HG02642 (cell line): ENCODE data around the gene SDK2.
A peak's percentile ranks its signal among the peaks of the same experiment; 100 is the strongest.
"Not testable (repeated sequence)": the region's sequence is repeated elsewhere in the genome, so short reads cannot be mapped to it uniquely, and the experiment has no call there.

ENCODE experiments used
- ATAC-seq: cut with Tn5 transposase; IDR thresholded peaks from one replicate; pipeline ENCODE4 v1.9.1; 2021; ENCODE audit warnings: mild to moderate bottlenecking; ENCODE audit not compliant: unreplicated experiment, poor library complexity

The SDK2 gene

DNA sequence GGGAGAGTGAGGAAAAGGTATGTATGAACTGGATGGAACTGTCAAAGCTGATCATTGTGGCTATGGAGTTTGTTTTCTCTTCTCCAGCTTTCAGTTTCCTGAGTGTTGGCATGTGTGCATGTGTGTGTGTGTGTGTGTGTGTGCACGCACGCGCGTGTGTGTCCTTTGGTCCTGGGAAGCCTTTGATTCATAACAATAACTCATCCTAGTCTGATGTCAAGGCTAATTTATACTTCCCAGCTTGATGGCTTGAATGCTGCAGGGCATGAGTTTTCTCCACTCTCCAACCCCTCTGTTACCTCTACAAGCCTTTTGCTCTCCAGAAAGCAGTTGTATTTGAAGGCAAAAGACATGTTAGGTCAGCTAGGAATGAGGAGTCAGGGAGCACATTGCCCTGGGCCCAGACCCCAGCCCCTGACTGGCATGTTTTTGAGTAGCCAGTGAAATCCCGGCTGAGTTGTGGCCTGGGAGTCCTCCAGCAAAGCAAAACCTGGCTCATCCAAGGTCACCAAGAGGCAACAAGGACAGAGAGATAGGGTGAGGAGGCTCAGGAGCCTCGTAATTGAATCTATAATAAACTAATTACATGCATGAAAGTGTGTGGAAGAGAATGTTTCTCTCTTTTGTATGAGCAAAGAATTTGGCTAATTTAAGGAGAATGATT lies 323.5 kb downstream of the SDK2 start:
- no peak for ATAC-seq

DNA sequence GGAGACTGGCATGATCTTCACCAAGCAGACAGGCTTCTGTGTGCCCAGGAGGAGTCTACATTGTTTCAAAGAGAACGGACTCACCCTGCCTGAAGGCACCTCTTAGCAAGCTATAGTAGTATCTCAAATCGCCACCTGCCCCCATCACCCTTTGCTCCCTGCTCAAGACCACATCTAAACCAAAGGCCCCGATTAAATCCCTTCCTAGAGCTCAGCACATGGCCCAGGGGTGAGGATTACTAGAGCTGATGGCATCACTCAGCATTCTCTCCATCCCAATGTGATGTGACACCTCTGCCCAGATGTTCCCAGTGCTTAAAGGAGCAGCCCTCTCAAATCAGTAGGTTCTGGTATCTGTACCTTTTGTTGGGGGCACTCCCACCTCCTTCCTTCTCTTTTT lies 324.5 kb downstream of the SDK2 start:
- no peak for ATAC-seq

DNA sequence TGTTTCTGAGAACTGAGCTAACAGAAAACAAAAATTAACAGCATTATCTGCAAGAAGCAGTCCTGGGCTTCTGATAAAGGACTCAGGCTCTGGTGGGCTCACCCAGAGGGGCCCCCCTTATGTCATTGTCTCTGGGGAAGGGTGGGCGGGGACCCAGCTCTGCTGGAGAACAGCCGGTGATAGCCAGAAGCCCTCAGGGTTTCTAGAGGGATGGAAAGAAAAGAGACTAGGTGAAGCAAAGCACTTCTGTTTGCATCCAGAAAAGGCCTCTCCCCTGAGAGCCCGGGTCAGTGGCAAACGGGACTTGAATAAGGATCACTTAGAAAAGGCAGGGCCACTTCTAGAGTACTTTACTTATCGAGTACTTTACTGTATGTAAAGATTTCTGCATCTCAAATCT lies 325.4 kb downstream of the SDK2 start:
- no peak for ATAC-seq

DNA sequence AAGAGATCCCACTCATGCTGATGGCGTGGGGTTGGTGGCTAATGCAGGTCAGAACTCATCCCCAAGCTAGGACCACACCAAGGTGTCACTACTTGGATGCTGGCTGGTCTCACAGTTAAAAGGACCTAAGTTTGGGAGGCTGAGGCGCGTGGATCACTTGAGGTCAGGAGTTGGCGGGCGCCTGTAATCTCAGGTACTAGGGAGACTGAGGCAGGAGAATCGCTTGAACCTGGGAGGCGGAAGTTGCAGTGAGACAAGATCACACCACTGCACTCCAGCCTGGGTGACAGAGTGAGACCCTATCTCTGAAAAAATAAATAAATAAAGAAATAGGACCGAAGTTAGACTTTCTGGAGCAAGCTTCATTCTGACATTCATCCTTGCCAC lies 325.8 kb downstream of the SDK2 start:
- no peak for ATAC-seq

DNA sequence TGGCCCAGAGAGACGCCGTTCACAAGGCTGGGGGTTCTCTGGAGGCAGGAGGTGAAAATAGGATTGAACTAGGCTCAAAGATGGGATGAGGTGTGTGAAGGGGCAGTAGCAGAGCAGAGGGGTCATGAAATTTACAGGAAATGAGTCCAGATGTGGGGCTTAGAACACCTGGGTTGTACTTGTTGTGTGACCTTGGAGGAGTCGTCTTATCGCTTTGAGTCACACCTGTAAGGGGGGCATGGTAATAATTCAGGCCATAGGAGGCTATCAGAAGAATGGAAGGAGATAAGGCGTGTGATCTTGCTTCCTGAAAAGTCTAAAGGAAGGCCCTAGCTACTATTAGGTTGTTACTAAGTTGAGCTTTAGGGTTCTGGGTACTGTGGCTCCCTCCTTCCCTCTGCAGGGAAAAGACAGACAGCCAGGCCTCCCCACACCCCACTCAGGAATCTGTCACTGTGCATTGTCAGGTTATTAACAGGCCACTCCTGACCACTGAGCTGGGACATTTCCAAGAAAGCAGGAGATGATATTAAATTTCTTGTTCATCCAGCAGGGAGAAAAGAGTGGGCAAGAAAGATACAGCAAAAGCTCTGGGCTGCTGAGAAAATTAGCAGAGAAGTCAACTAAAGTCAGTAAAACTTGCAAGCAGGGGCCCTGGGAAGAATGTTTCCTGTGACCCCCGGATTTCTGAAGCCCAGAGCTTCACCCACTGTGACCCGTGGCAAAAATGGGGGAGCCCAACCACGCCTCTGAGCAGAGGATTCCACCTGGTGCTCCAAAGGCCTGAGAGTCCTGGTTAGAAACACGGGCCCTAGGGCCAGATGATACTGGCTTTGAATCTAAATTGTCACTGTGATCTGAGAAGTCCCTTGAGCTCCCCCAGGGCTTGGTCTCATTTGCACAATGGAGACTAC lies 326.5 kb downstream of the SDK2 start:
- peak; percentile 23 for ATAC-seq

DNA sequence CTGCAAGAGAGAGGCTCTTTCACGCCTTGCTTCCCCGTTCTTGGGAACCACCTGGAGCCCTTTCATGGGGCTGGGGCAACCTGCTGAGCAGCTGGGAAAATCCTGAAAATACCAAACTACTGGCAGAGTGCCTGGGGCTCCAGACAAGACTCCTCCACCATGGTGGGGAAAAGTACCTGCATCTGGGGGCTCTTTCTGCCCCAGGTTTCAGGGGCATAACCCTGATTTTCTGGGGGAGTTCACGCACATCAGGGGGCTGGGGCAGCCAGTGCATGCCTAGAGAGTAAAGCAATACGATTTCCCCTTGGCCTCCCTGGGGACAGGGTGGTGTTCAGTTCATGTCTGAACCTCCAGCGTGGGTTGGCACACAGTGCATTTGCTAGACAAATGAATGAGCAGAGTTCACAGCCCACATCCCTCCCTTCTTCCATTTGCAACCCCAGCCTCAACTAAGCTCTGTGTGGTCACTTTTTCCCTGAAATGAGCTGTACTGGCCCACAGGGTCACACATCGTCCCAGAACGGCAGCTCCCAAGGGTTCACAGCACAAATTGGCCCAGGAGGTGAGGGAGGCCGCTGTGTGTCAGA lies 327.2 kb downstream of the SDK2 start:
- peak; percentile 62 for ATAC-seq

DNA sequence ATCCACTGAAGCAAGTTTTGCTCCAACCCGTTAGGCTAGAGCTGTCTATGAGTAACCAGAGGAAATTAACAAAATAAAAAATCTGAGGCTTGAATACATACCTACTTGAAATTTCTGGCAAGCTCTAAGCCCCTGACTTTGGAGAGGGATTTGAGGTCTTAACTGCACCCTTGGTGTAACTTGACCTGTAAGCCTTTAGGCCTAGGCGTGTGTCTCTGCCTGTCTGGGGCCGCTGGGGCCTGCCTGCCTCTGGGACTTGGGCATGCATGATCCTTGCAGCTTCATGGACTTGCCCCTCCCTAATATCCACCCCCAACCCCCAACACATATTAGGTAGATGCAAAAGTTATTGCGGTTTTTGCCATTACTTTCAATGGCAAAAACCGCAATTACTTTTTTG lies 328.8 kb downstream of the SDK2 start:
- no peak for ATAC-seq

DNA sequence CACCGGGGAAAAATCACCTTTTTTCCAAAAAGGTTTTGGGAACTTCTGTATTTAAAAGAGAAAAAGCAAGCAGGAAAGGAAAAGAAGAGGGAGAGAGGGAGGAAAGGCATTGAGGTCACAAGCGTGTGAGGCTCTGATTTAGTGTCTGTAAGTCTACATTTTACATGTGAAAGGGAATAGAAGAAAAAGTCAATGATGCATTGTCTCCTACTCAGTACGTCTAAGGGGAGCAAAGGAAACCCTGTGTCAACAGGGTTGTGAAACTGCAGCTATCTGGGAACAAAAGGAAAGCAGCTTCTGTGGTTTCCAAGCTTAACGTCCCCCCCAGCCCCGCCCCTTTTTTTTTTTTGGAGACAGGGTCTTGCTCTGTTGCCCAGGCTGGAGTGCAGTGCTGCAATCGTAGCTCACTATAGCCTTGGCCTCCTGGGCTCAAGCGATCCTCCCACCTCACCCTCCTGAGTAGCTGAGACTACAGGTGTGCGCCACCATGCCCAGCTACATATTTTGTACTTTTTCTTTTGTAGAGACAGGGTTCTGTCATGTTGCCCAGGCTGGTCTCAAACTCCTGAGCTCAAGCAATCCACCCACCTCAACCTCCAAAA lies 330.6 kb downstream of the SDK2 start:
- ATAC-seq = no peak

DNA sequence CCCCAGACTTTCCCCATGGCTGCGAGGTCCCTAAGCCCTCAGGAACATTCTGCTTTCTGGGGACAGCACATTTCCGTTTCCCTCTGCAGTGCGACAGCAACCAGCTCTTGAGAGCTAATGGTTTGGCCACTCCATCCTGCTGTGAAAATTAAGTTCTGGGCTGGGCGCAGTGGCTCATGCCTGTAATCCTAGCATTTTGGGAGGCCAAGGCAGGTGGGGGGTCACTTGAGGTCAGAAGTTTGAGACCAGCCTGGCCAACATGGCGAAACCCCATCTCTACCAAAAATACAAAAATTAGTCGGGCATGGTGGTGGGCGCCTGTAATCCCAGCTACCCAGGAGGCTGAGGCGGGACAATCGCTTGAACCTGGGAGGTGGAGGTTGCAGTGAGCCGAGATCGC lies 331.4 kb downstream of the SDK2 start:
- not testable (repeated sequence) for ATAC-seq

DNA sequence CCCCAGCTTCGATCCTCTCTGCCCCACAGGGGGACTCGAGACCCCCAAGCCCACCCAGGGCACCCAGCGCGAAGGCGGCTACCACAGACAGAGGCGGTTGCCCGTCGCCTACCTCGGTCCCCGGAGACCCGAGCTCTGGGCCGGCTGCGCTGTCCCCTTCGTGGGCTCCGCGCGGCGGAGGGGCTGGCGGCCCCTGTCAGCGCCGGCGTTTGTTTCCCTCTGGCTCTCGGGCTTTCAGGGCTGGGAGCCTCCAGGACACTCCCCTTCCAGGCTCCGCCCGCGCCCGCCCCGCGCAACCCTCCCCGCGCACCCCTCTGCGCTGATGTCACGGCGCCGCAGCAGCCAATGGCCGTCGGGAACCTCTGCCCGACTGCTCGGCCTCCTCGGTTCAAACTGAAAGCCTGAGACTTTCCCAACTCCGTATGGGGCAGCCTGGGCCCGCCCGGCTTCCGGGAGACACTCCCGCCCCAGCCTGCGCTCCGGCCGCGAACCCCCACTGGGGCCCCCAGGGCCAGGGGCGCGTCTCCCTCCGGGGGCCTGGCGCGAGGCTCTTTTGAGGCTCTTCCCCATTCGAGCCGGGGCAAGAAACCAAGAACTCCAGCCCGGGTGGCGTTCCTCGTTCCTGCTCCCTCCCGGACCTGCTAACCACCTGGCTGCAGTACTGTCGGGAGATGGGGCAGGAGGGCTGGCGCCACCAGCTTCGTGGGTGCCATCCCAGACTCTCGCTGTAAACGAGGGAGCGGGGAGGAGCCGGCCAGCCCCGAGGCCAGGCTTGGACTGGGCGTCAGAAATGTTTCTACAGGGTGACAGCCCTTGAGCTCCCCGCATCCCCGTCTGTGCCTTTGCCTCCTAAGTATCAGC lies 332.2 kb downstream of the SDK2 start, which contains the start of gene CDC42EP4:
TSS of gene CDC42EP4 (minus strand) at position 221 of the 861 bp plus-strand sequence. CDS start 25,501 bp downstream, outside the sequence.
- peak; percentile 90 for ATAC-seq

DNA sequence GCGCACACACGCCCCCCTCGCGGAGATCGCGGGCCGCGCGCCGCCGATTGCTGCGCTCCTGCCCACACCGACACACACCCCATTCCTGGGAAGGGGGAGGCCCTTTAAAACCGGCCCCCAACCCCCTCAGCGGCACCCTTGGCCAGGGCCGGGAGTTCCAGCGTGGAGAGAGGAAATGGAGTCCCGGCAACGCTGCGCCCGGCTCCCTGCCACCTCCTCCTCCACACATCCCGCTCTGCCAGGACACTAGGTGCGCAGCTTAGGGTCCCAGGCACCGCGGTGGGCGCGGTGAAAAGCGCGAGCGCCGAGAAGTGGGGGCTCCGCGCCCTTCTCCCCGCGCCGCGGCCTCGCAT lies 332.8 kb downstream of the SDK2 start:
- peak; percentile 16 for ATAC-seq

DNA sequence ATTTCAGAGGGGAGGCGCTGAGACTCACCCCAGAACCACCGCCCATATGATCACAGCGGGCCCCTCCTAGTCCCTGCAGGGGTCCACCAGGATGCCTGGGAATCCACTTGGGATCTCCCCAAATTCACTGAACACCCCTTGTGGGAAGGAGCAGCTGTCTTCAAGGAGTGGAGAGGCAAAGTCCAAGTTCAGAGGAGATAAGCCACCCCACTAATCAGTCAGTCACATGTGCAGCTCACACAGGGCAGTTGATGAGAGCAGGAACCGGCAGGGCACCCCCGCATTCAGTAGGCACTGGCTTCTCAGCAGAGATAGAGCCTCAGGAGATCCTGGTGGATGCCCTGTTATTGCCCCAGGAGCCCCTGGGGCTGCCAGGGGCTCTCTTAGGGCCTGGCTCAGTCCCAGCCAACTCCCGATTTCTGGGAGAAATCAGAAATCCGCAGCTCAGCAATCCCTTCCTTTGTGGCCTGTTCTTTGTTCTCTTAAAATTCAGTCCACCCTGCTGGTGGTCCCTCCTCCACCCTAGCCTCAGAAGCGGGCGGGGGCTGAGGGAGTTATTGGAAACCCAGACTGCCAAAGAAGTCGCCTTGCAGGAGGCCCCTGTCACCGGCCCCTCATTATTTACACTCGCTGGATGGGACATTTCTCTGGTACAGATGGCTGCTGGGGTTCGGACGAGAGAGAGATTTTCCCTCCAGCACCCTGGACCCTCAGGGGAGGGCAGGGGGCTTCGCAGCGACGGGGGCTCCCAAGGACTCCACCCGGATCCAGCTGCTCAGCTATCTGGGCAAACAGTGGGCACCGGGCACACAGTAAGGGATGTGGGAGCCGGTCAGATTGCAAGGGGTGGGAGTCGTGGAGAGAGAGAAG lies 334.3 kb downstream of the SDK2 start:
- ATAC-seq = no peak

DNA sequence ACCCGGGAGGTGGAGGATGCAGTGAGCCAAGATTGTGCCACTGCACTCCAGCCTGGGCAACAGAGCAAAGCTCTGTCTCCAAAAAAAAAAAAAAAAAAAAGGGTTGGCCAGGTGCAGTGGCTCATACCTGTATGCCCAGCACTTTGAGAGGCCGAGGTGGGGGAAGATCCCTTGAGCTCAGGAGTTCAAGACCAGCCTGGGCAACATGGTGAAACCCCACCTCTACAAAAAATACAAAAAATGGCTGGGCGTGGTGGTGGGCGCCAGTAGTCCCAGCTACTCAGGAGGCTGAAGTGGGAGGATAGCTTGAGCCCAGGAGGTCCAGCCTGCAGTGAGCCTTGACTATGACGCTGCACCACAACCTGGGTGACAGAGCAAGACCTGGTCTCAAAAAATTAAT lies 335.3 kb downstream of the SDK2 start:
- ATAC-seq = not testable (repeated sequence)

DNA sequence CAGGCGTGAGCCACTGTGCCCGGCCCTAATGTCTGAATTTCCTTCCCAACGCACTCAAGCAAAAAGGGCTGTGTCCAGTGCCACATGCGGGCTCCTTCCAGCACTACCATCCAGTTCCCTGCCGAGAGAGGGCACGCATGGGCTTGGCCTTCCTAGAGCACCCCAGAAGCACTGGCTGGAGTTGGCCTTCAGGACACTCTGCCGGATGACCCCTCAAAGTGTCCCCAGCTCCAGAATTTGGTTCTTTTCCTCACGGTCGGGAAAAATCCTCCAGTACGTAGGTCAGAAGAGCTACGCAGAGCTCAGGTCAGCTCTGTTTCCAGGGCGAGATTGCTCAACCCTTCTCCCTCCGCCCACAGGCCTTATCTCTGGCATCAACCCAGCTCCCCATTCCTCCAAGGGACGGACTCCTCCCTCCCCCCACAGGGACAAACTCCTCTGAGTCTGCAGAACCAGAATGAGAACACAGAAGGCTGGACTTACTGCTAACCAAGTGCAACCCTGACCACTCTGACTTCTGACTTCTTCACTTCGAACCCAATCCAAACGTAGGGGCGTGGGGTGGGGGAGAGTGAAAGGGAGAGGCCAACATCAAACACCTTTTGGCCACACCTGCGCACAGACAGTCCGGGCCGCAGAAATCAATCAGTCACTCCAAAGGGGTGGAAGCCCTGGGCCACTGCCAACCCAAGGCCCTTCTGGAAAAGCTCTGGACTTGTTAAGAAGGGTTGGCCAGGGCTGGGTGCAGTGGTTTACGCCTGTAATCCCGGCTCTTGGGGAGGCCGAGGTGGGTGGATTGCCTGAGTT lies 336.0 kb downstream of the SDK2 start:
- ATAC-seq = no peak

DNA sequence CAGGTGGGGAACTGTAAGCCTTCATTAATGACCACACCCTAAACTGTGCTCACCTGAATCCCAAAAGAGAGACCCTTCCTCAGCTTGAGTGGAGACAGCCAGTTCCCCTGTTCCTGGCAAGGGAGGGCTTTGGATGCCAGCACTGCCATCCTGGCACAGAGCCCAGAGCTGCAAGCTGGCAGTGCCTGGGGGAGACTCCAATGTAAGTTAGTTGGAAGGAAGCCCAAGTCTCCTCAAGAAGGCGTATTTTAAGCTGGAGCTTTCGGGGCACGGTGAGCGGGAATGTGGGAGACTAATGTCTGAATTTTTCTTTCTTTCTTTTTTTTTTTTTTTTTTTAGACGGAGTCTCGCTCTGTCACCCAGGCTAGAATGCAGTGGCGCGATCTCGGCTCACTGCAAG lies 337.1 kb downstream of the SDK2 start:
- ATAC-seq = no peak

DNA sequence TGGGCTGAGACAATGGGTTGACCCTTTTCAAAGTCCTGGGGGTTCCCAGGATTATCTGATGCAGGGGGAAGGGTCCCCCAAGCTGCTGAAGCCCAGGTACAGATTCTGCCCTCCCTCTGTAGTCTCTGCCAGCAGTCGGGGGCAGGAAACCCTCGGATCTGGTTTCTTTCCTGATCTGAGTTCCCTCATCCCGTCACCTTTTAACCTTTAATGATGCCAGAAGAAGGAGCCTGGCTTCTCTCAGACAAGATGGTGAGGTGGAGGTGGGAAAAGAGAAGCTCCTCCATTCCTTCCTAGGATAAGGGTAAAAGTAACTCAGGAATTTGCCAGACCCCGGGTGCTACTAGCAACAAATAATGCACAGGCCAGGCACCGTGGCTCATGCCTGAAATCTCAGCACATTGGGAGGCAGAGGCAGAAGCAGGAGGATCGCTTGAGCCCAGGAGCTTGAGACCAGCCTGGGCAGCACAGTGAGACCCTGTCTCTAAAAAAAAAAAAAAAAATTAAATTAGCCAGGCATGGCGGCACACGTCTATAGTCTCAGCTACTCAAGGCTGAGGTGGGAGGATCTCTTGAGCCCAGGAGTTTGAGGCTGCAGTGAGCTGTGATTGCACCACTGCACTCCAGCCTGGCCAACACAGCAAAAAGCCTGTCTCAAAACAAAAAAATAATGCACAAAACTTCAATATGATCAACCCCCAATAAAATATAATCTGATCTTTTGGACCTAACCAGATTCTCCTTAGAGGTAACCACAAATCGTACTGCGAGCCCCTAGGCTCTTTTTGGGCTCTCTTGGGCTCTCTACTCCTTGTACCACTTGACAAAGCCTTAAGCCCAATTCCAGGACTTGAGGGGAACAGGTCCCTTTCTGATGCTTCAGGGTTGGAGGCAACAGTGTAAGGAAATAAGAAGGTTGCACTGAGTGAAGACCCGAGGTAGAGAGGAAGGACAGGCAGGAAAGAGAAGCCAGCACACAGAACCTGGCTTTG lies 338.1 kb downstream of the SDK2 start:
- no peak for ATAC-seq
